H1 (cell line): ENCODE results near the gene UBL4B. TPM values are rescaled to one million over a fixed set of nuclear protein-coding genes. Genes with fewer than 3 reads are reported as not detected.

ENCODE experiments used
- JUN ChIP-seq: IDR thresholded peaks from 2 replicates; pipeline ENCODE4 v1.6.1; 2011; ENCODE audit warnings: low read depth, mild to moderate bottlenecking, improper control_type of control experiment, low read length
- TEAD4 ChIP-seq: IDR thresholded peaks from 2 replicates; pipeline ENCODE4 v1.6.1; 2012; ENCODE audit warnings: low read depth, low read length, inconsistent platforms, mixed read lengths
- polyA plus RNA-seq, 7 experiments: library from polyadenylated mRNA; depleted of rRNA in 3 of 7; stranded (reverse) in 5 of 7; unstranded in 2 of 7; fragments of >200 nt in 5 of 7; fragments of 200-250 nt in 2 of 7; gene quantifications; 1 replicate in 5 of 7; 2 replicates in 1 of 7; 4 replicates in 1 of 7; pipeline versions ENCODE4 v1.2.1 to v1.2.3, GENCODE V29; 2011 to 2013; ENCODE audit warnings: missing spikeins in 2 of 7, mixed read lengths in 2 of 7
- total RNA-seq: library from RNA; stranded (reverse); fragmentation: NEBNext Ultra II Directional; extraction: Animal tissue kit (Norgen Biotek cat#: 25700); gene quantifications from 2 replicates; pipeline ENCODE4 v1.2.1, GENCODE V29; 2021

UBL4B gene
- total and polyA plus RNA-seq, 2 of the 8 experiments (the other 6 are each of a cell fraction or from before 2014, with no cell fraction given) = 0.11 TPM; not detected in 1

DNA sequence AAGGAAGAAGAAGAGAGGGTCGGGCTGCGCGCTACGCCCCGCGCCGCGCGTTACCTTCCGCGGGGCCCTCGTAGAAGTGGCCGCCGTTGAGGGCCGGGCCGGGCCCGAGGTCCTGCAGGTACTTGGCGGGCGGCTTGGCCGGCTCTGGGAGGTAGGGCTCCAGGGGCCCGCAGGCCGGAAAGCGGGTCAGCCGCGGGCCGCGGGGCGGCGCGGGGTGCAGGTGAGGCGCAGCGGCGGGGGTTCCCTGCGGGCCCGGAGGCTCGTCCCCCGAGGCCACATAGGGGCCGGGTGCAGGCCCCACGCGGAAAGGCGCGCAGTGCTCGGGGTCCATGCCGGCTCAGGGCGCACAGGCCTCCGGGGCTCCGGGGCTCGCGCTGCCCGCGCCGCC is 42.0 kb upstream of the UBL4B start (continued):
- no peak for TF ChIP-seq TEAD4
- no peak for TF ChIP-seq JUN
